KBM-7 (cell line): ENCODE results near the gene TMEM37.

ENCODE experiments used
- DNase-seq: peaks from one replicate; pipeline ENCODE4 v3.0.0-alpha.2; 2015
- in situ Hi-C: fragments of 300-500 bp; cut with MboI; formaldehyde crosslinking; loops from 2 replicates; pipeline ENCODE4 v1.14.3; 2020; ENCODE audit warnings: low sequenced_read_pairs, low pct_unique_long_range_greater_than_20kb, mixed read lengths

TMEM37 gene

DNA sequence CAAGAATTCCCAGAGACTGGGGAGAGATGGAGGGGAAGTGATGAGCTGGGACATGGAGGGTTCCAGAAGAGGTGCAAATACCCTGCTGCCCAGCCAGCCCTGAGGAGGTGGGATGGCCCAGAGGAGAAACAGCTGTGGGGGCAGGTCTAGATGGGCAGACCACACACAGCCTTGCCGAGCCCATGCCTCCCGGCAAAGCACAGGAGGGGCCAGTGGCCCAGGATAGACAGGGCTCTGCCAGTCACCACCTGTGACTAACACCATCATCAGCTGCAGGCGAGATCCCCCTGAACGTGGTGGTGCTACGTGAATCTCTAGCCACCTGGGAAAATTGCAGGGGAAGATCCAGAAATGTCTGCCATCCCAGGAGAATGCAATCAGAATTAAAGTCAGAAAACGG, 53.2 kb downstream of the TMEM37 start:
- no peak for DNase-seq
- in situ Hi-C loops, result no loop called here

DNA sequence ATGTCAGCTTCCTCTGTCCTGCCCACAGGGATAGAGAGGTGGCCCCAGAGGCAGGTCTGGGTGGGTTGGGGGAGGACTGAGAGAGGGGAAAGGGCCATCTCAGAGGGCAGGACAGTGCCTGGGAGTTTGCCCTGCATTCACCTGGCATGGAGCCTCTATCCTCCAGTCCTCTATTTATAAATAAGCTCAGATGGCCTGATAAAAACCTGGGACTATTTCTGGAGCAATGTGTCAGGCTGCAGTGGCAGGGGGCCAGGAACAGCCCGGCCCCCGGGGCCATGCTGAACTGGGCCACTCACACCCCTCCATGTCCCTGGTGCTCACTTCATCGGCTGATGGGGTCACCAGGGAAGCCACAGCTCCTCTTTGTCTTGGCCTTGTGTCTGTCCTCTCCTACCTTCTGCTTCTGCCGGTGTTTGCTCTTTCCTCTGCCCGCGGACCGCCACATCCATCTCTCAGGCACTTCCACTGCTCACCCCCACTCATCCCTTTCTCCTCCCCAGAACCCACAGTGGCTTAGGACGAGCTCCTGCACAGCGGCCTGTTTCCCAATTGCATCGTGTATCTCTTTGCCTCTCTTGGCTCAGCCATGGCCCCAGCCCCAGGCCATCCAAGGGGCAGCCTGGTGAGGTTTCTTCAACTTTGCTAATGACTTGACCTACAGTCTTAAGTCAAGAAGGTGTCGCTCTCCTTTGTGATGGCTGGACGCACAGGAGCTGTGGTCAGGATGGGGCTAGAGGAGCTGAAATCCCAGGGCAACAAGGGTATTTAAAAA, 53.9 kb downstream of the TMEM37 start:
- DNase-seq, result no peak
- in situ Hi-C loops, result no loop called here

DNA sequence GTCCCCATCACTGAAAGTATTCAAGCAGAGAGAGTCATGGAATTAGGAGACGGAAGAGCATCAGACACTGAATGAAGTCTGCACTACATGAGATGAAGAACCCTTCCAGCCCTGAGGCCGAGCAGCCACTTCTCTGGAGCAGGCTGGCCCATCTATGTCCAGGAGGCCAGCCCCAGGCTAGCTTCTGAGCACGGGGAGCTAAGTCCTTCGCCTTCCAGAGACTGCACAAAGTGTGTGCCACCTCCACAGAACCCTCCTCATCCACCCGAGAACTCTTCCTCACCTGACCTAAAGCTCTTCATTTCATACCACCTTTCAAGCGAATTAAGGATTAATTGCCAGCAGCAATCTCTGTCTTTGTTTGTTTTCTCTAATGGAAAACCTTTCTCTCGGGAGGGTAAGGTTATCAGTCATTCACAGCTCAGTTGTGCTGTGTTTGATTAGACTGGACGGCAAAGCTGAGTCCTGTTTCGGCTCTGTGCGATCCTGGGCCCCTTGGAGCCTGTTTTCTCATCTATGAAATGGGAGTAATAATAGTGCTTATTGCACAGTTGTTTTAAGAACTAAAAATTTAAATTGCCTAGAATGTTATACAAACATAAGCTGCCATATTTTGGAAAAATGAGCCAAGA, 54.7 kb downstream of the TMEM37 start:
- DNase-seq, result no peak
- in situ Hi-C loops, result no loop called here

DNA sequence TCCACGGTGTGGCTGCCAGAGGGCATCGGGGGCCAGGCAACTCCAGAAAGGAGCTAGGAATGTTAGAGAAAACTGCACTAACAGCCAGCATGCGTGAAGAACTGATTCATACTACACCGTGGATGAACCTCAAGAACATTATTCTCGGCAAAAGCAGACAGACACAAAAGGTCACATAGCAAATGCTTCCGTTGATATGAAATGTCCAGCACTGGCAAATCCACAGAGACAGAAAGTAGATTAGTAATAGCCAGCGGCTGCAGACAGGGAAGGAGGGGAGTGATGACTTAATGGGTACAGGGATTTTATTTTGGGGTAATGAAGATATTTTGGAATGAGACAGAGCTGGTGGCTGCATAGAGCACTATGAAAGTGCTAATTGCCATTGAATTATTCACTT, 55.2 kb downstream of the TMEM37 start:
- no peak for DNase-seq
- in situ Hi-C loops, result no loop called here

DNA sequence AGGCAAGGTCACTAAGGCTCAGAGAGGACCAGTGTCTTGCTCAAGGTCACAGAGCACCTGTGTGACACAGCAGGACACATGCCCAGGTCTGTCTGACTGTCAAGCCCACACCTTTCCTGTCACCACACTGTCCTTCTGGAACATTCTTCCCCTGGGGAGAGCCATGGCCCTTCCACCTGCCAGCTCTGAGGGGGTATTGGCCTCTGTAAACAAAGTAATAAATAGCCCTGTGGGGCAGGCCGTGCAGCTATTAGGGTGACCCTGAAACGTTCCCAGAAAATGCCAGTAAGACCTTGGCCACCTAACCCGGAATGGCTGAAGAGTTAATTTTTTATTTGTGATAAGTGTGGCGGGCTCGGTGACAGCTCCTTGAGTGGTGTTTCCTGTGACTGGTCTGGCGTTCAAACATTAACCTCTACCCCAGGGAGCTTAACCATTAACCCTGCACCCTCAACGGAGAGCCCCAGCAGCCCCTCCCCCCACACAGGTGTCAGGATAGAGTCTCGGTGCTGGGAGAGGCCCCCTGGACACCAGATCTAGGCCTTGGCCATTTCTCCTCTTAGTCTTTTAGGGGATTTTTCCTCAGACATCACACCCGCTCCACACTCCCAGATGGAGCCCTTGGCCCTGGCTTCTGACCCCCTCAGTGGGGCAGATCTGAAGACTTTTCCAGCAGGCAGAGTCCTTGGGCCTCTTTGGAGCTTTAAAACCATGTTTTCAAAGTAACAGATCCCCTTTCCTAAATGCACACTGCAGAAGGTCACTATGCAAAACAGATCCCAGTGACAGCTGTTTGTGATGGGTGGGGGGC, 56.0 kb downstream of the TMEM37 start:
- in situ Hi-C loops, result no loop called here
- DNase-seq, result no peak
